HEK293T (cell line): ENCODE results near the gene PHAX.

Experiments used
- ARNT ChIP-seq: fragments of 450-650 bp; IDR thresholded peaks from 2 replicates; pipeline ENCODE4 v1.6.1; 2017; ENCODE audit warnings: mild to moderate bottlenecking
- BHLHE40 ChIP-seq: fragments of 450-650 bp; IDR thresholded peaks from 2 replicates; pipeline ENCODE4 v1.6.1; 2016; ENCODE audit warnings: mild to moderate bottlenecking, moderate library complexity, borderline replicate concordance
- CTBP1 ChIP-seq: fragments of 450-650 bp; IDR thresholded peaks from 2 replicates; pipeline ENCODE4 v1.6.1; 2016; ENCODE audit warnings: borderline replicate concordance
- ELF4 ChIP-seq: fragments of 450-650 bp; IDR thresholded peaks from 2 replicates; pipeline ENCODE4 v1.6.1; 2017; ENCODE audit warnings: antibody characterized with exemption
- FOXA1 ChIP-seq: fragments of 450-650 bp; IDR thresholded peaks from 2 replicates; pipeline ENCODE4 v1.6.1; 2016; ENCODE audit warnings: mild to moderate bottlenecking
- FOXK2 ChIP-seq: fragments of 450-650 bp; IDR thresholded peaks from 2 replicates; pipeline ENCODE4 v1.6.1; 2016; ENCODE audit warnings: mild to moderate bottlenecking
- FOXM1 ChIP-seq: fragments of 450-650 bp; IDR thresholded peaks from 2 replicates; pipeline ENCODE4 v1.6.1; 2017; ENCODE audit warnings: mild to moderate bottlenecking, borderline replicate concordance
- L3MBTL2 ChIP-seq: fragments of 450-650 bp; conservative IDR thresholded peaks from 2 replicates; pipeline ENCODE4 v1.6.1; 2016; ENCODE audit warnings: mild to moderate bottlenecking
- NFRKB ChIP-seq: fragments of 450-650 bp; IDR thresholded peaks from 2 replicates; pipeline ENCODE4 v1.6.1; 2016; ENCODE audit warnings: mild to moderate bottlenecking, moderate library complexity
- SP1 ChIP-seq: fragments of 450-650 bp; IDR thresholded peaks from 2 replicates; pipeline ENCODE4 v1.6.1; 2017
- SUZ12 ChIP-seq: fragments of 450-650 bp; IDR thresholded peaks from 2 replicates; pipeline ENCODE4 v1.6.1; 2016; ENCODE audit warnings: mild to moderate bottlenecking
- TARDBP ChIP-seq: fragments of 450-650 bp; IDR thresholded peaks from 2 replicates; pipeline ENCODE4 v1.6.1; 2016

GRCh38 chr5:126579716-126580115 is 21.0 kb upstream of the PHAX start:
- TF ChIP-seq FOXM1 (no peak), NFRKB (no peak), FOXA1 (no peak), CTBP1 (no peak), TARDBP (no peak), BHLHE40 (no peak), L3MBTL2 (no peak), ARNT (no peak), SP1 (no peak), SUZ12 (no peak), ELF4 (no peak), FOXK2 (no peak)
